CD4-positive, alpha-beta T cell treated with Interleukin-12 subunit alpha and Interleukin-12 subunit beta, for 1 hour (primary cell): Measurements from ENCODE around the gene FAM90A26.
"Not testable (repeated sequence)": the region's sequence is repeated elsewhere in the genome, so short reads cannot be mapped to it uniquely, and the experiment has no call there.

ENCODE experiments used
- DNase-seq: peaks from one replicate; pipeline ENCODE4 v3.0.0-alpha.2; 2020

Gene FAM90A26

DNA sequence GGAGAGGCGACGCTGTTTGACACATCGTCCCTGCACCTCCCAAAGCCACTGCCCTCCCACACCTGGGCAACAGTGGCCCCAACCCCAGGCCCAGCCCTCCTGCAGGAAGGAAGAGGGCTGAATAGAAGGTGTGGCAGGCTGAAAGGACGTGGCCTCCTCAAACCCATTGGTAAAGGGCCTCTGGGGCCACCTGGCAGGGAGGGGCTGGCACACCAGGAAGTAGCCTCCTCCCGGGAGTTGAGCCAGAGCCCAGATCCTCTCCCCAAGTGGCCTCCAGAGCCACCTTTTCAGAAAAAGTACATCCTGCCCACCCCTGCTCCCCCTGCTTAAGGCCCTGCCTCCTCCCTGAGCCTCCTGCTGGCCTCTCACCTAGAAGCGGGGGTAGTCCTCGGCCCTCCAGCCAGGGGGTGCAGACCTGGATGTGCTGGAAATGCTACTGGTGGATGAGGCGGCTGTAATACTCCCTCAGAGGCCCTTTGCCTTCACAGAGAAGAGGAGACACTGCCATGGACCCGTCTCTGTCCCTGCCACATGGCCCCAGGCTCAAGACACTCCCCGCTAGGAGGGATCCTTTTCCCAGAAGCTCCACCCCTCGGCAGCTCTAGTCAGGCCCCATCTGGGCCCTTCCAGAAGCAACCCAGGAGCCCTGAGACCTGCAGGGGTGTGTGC, at the start of gene FAM90A26:
Gene FAM90A26, plus strand, starts transcription at position 619 of the 669 bp plus-strand sequence. CDS start 2,764 bp downstream, outside the sequence.
- not testable (repeated sequence) for DNase-seq

DNA sequence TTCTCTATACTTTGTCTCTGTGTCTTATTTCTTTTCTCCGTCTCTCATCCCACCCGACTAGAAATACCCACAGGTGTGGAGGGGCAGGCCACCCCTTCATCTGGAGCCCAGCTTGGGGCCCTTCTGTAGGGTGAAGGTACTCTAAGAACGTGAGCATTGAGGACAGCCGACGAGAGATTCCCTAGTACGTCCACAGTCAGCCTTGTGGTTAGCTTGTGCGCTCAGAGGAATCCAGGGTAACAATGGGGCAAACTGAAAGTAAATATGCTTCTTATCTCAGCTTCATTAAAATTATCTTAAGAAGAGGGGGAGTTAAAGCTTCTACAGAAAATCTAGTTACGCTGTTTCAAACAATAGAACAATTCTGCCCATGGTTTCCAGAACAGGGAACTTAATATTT, 47.5 kb upstream of the FAM90A26 start:
- DNase-seq = not testable (repeated sequence)

GRCh38 chr4:9123572-9124007, 46.6 kb upstream of the FAM90A26 start:
- DNase-seq = peak; percentile 34

DNA sequence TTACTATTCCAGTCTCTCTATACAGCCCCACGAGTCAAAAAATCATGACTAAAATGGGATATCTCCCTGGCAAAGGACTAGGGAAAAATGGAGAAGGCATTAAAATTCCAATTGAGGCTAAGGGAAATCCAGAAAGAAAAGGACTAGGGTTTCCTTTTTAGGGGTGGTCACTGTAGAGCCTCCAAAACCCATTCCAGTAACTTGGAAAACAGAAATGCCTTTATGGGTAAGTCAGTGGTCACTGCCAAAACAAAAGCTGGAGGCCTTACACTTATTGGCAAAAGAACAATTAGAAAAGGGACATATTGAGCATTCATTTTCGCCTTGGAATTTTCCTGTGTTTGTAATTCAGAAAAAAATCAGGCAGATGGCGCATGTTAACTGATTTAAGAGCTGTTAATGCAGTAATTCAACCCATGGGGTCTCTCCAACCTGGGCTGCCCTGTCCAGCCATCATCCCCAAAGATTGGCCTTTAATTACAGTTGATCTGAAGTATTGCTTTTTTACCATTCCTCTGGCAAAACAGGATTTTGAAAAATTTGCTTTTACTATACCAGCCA, 44.5 kb upstream of the FAM90A26 start:
- DNase-seq = not testable (repeated sequence)

DNA sequence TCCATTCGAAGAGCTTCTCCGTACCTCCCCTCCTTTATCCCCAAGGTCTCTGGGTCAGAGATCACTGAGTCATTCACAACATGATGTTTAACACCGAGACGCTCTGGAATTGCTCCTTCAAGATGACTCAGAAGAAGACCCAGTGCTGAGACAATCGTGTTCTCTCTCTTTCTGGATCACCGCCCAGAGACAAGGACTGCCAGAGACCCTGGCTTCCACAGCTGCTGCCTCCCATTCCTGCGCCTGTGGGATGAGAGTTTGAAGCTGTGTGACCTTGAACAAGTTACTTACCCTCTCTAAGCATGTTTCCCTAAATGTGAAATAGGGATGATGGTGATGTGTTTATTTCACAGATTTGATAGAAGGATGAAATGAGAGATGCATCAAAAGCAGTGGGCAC, 38.8 kb upstream of the FAM90A26 start:
- DNase-seq = not testable (repeated sequence)

DNA sequence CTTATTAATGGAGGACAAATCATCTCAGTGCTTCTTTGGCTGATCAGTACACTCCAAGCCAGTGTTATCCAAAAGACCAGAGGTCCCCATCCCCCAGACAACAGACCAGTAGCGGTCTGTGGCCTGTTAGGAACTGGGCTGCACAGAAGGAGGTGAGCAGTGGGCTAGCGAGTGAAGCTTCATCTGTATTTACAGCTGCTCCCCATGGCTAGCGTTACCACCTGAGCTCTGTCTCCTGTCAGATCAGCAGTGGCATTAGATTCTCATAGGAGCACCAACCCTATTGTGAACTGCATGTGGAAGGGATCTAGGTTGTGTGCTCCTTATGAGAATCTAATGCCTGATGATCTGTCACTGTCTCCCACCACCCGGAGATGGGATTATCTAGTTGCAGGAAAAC, 37.4 kb upstream of the FAM90A26 start:
- not testable (repeated sequence) for DNase-seq

DNA sequence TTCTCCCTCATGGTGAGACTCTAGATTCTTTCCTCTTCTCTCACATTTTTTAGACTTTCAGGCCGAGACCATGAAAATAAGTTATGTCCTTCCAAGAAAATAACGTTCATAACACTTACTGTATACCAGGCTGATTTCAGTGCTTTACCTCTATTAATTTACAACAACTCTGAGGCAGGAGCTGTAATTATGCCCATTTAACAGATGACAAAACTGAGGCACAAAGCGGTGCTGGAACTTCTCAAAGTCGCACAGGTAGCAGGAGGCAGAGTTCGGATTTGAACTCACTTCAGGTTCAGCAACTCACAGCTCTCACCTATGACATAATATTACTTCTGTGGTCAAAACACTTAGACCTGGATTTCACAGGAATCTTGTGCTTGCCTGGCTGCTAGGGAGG, 36.2 kb upstream of the FAM90A26 start:
- DNase-seq = not testable (repeated sequence)

DNA sequence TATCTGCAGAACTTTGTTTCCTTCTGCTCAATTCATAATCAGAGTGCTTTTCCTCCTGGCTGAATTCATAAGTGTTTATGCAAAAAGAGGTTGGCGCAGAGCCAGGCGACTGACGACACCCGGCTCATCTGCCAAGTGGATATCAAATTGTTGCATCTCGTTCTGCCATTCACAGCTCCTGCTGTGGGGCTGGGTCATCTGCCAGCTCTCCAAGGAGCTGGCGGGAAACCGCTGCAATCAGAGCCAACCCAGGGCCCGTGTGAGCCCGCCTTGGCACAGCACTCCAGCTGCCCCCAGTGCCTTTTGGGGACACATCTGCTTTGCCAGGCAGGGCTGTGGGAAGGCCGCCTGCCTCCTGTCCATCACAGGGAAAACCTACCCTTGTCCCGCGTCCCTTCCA, 35.7 kb upstream of the FAM90A26 start:
- DNase-seq = not testable (repeated sequence)

DNA sequence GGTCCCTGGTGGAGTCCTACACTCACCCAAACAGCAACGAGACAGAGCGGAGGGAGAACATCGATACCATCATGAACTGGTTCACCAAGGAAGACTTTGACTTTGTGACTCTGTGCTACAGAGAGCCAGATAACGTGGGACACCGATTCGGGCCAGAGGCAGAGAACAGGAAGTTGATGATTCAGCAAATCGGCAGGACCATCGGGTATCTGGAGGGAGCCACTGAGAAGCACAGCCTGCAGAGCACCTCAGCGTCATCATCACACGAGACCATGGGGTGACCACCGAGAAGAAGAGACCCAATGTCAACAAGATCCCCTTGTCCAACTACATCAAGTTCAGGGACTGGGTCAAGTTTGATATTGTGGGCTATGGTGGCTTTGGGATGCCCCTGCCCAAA, 29.2 kb upstream of the FAM90A26 start:
- not testable (repeated sequence) for DNase-seq

- not testable (repeated sequence) for DNase-seq
These were observed 27.4 kb upstream of the FAM90A26 start for GRCh38 chr4:9142786-9143185.

DNA sequence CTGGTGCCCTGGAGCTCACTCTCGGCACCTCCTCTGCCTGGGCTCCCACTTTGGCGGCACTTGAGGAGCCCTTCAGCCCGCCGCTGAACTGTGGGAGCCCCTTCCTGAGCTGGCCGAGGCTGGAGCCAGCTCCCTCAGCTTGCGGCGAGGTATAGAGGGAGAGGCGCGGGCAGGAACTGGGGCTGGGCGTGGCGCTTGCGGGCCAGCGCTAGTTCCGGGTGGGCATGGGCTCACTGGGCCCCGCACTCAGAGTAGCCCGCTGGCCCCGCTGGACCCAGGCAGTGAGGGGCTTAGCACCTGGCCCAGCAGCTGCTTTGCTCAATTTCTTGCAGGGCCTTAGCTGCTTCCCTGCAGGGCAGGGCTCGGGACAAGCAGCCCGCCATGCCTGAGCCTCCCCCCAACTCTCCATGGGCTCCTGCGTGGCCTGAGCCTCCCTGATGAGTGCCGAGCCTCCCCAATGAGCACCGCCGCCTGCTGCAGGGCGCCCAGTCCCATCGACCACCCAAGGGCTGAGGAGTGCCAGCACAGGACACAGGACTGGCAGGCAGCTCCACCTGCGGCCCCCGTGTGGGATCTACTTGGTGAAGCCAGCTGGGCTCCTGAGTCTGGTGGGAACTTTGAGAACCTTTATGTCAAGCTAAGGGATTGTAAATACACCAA, 26.7 kb upstream of the FAM90A26 start:
- no peak for DNase-seq

DNA sequence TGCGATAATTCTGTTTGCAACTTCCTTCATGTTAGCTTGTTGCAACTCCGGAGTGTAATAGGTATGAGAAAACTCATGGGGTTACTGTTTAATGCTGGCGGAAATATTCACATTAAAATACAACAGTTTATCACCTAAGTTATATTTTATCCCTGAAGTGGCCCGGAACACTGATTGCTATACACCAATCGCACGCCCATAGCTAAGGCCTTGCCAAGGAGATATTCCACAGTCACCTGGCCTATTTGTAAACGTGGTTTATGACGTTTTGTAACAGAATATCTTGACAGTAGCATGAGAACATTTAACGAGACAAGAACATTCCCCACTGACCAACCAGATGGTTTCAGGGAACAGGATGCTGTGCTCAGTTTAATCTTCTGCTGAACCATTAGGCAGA, 23.2 kb upstream of the FAM90A26 start:
- no peak for DNase-seq

GRCh38 chr4:9147368-9147767, 22.8 kb upstream of the FAM90A26 start:
- DNase-seq = not testable (repeated sequence)

DNA sequence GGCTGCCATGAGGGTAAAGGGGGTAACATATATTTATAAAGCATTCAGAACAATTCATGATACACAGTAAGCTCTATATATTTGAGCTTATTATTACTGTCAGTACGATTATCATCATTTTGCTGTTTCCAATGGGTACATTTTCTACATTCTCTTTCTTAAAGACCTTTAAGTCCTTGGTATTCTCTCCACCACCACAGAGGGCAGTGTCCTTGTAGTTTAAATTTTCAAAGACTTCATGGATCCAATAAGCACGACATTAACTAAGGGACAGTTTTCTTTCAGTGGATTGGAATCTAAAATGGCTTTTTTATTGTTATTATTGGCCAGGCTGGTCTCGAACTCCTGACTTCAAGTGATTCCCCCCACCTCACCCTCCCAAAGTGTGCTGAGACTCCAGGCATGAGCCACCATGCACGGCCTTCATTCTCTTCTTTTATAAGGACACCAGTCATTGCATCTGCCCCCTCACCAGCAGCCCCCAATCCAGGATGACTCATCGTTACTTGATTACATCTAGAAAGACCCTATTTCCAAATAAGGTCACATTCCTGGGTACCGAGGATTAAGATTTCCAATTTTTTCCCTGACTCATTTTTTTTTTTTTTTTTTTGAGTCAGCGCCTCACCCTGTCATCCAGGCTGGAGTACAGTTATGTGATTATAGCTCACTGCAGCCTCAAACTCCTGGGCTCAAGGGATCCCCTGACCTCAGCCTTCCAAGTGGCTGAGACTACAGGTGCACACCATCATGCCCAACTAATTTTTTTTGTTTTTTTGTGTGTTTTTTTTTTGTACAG, 21.4 kb upstream of the FAM90A26 start:
- not testable (repeated sequence) for DNase-seq

GRCh38 chr4:9151809-9152179, 18.4 kb upstream of the FAM90A26 start:
- not testable (repeated sequence) for DNase-seq

DNA sequence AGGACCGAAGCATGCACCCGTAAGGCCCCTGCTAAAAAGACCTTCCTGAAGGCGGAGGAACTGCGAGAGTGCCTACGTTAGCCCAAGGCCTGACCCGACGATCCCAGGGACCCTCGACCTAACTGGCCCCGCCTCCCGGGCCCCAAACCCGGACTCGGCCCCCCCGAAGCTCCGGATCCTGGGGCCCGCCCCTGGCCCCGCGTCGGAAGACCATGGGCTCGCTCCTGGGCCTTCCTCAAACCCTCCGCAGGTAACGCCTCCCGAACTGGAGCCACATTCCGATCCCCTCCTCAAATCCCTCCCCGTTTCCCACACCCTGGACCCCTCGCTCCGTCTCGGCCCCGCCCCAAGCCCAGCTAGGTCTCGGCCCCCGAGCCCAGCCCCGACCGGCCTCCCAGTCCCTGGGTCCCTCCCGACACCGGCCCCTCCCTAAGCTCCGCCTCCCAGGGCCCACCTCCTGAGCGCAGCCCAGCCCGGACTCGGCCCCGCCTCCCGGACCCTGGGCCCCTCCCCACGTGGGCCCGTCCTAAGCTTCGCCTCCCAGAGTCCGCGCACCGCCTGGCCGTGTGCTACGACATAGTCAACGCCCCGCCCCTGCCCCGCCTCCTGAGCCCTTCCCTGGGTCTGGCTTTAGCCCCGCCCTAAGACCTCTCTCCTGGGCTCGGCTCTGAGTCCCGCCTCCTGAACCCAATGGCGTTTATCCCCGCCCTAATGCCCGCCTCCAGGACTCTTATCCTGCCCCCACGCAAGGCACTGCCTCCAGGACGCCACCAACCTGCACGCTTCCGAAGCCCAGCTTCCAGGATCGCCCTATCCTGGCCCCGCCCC, 17.8 kb upstream of the FAM90A26 start:
- DNase-seq = peak; percentile 99

DNA sequence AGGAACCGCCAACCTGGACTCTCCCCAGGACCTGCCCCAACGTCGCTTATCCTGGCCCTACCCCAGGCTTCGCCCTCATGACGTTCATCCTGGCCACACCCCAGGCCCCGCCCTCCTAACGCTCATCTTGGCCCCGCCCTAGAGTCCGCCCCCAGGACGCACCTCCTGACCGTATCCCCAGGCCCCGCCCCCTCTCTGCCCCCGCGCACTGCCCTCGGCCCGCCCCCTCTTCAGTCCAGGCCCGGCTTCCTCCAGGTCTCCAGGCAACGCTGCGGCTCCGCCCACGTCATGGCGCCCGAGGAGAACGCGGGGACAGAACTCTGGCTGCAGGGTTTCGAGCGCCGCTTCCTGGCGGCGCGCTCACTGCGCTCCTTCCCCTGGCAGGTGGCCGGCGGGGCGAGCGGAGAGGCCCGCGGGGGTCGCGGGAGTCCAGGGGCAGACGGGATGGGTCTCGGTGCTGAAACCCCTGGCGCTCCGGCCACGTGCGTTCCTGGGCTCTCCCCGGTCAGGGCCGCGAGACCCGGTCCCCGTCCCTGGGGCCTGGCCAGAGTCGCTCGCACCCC, 17.1 kb upstream of the FAM90A26 start:
- DNase-seq = peak; percentile 98

DNA sequence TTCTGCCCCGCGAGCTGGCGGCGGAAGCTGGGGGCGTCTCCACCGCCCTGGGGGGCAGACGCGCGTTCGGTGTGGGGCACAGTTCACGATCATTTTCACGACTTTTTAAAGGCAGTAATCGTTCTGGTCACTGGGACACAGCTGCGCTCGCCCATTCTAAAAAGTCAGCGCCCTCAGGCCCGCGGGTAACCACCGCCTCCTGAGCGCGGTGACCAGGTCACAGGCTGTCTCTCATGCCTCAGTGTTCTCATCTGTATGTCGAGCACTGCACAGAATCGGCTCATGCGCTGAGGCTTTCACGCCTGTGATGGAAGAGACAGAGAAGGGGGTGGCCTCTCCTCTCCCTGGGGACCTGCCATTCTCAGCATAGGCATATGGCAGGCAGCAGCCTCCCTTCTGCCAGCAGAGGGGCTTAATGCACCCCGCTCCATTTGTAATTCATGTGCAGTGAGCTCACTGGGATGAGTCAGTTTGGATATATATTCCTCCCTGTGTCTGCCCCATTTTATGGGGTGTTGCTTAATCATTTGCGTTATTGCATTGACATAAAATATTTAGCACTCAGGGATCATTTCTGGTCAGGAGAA, 16.5 kb upstream of the FAM90A26 start:
- not testable (repeated sequence) for DNase-seq

DNA sequence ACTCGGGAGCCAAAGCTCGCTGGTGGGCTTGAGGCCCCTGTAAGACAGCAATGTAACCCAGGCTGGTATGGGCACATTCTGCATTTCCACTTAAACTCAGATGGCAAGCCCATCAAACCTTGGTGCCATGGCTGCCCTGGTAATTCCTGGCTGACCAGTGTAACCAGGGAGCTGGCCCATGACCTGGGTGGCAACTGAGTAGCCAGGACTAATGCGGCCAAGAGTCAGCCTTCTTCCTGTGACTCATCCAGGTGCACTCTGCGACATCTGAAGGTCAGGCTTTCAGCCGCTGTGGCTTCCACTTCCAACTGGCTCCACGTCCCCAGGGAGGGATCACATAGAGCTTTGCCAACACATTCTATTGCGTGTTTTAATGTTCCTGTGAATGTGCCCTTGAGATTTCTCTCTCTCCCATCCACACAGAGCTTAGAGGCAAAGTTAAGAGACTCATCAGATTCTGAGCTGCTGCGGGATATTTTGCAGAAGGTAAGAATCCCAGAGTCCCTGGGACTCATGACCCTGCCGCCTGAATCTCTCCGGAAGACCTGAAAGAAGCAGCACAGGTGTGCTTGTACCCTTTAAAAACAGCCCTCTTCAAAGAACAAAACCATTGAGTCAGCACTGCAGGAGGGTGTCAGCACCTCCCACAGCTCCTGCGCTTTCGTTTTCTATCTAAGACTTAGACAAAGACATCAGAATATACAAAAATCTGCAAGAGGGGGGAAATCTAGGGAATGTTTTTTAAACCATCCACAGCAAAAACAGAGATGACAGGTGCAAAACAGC, 14.9 kb upstream of the FAM90A26 start:
- DNase-seq = peak; percentile 26

- DNase-seq = peak; percentile 41
These were observed 11.8 kb upstream of the FAM90A26 start for GRCh38 chr4:9158392-9158791.

GRCh38 chr4:9160046-9160445, 10.2 kb upstream of the FAM90A26 start:
- DNase-seq = not testable (repeated sequence)
